Jurkat, Clone E6-1 (cell line): ENCODE data around the gene HDGFL2.

Experiments used
- DNase-seq: peaks from one replicate; pipeline ENCODE4 v3.0.0-alpha.2; 2011; ENCODE audit warnings: low read depth, low spot score
- H3K4me3 ChIP-seq: 2 replicates; pipeline ENCODE4 v1.5.1; 2011; ENCODE audit warnings: mild to moderate bottlenecking, low read length, control low read depth, moderate library complexity

HDGFL2 gene

GRCh38 chr19:4493104-4493928 is 21.2 kb downstream of the HDGFL2 start:
- no peak overlapping the region for H3K4me3 ChIP-seq
- DNase-seq: no peak

GRCh38 chr19:4493929-4494690 is 22.0 kb downstream of the HDGFL2 start:
- no peak overlapping the region for H3K4me3 ChIP-seq
- DNase-seq: no peak

DNA sequence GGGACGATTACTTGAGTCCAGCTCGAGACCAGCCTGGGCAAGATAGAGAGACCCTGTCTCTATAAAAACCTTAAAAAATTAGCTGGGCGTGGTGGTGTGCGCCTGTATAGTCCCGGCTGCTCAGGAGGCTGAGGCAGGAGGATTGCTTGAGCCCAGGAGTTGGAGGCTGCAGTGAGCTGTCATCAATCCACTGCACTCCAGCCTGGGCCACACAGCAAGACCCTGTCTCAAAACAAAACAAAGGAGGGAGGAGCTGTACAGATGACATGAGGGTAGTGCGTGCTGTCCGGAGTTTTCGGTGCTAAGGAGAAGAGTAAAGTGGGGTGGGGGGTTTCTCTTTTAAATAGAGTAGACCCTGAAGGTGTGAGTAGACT is 22.6 kb downstream of the HDGFL2 start:
- no peak overlapping the region for H3K4me3 ChIP-seq
- DNase-seq: no peak

DNA sequence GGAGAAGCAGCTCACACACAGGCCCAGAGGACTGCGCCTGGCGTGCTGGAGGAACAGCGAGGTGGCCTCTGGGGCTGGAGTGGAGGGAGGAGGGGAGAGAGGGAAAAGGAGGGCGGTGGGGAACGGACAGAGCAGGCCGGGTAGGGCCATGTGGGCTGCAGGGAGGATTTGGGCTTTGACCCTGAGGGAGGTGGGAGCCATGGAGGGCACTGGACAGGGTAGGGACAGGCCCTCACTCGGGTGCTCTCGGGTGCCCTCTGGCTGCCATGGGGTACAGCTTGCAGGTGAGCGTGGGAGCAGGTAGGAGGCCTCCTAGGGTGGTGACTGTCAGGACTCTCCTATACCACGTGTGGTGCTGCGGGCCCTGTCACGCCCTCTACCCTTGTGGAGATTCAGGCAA is 23.4 kb downstream of the HDGFL2 start:
- H3K4me3 ChIP-seq: no peak overlapping the region
- no peak for DNase-seq

- no peak for DNase-seq
- H3K4me3 ChIP-seq: no peak overlapping the region
Measured at GRCh38 chr19:4496304-4496703, 24.2 kb downstream of the HDGFL2 start.

GRCh38 chr19:4497770-4498389 is 25.8 kb downstream of the HDGFL2 start:
- no peak for DNase-seq
- no peak overlapping the region for H3K4me3 ChIP-seq

DNA sequence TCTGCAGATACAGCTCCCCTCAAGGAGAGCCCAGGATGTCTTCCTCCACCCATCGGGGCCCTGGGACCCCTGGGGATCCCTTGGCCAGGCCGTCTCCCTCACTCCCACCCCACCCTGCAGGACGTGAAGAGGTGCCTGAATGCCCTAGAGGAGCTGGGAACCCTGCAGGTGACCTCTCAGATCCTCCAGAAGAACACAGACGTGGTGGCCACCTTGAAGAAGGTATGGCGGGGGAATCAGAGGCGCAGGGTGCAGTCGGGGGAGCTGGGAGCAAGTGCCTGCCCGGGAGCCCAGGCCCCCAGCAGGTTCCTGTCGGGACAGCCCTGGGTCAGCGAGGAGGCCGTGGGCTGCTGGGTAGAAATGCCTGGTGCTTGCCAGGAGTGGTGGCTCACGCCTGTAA is 26.6 kb downstream of the HDGFL2 start:
- no peak for DNase-seq
- H3K4me3 ChIP-seq: no peak overlapping the region

- no peak overlapping the region for H3K4me3 ChIP-seq
- no peak for DNase-seq
Measured at GRCh38 chr19:4499318-4499717, 27.2 kb downstream of the HDGFL2 start.

DNA sequence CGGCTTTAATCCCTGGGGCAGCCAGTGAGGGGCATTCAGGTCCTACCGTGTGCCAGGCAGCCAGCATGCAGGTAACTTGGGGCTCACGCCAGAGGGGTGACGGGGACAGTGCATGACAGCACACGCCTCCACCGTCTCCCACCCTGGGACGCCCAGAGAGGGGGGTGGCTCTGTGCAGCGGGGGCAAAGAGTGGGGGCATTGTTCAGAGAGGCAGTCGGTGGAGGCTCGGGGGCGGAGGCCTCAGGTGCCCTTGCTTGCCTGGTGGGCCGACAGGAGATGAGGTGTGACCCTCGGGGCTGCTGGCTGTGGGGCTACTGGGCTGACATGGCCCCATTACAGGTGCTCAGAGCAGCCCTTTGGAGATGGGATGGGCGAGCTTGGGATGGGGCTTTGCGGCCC is 27.8 kb downstream of the HDGFL2 start:
- no peak for DNase-seq
- H3K4me3 ChIP-seq: no peak overlapping the region

DNA sequence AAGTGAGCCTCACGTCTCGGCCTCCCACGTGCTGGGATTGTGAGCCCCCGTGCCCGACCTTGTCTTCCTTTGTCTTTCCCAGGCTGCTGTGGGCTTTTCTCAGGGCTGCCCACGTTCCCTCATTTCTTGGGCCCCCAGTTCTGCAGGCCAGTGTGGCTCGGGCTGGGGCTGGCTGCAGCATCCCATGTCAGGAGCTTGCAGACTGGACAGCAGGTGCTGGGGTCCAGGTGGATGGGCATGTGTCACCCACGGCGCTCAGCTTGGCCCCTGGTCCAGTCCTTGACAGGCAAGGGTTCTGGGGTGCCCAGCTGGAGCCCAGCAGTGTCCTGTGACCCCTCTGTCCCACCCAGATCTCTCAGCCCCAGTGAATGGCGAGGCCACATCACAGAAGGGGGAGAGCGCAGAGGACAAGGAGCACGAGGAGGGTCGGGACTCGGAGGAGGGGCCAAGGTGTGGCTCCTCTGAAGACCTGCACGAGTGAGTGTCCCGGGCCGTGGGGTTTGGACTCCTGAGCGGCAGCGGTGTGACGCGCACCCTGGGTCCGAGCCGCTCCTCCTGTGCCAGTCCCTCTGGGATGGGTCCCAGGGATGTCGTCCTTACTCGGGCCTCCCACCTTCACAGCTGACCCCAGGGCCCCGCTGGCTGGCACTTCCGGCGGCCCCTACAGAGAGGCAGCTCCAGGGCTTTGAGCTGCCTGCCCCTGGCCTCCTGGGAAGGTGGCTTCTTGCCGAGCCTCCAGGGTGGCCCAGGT is 28.9 kb downstream of the HDGFL2 start:
- no peak overlapping the region for H3K4me3 ChIP-seq
- DNase-seq: no peak

- DNase-seq: no peak
- H3K4me3 ChIP-seq: no peak overlapping the region
Measured at GRCh38 chr19:4501691-4502090, 29.6 kb downstream of the HDGFL2 start.

DNA sequence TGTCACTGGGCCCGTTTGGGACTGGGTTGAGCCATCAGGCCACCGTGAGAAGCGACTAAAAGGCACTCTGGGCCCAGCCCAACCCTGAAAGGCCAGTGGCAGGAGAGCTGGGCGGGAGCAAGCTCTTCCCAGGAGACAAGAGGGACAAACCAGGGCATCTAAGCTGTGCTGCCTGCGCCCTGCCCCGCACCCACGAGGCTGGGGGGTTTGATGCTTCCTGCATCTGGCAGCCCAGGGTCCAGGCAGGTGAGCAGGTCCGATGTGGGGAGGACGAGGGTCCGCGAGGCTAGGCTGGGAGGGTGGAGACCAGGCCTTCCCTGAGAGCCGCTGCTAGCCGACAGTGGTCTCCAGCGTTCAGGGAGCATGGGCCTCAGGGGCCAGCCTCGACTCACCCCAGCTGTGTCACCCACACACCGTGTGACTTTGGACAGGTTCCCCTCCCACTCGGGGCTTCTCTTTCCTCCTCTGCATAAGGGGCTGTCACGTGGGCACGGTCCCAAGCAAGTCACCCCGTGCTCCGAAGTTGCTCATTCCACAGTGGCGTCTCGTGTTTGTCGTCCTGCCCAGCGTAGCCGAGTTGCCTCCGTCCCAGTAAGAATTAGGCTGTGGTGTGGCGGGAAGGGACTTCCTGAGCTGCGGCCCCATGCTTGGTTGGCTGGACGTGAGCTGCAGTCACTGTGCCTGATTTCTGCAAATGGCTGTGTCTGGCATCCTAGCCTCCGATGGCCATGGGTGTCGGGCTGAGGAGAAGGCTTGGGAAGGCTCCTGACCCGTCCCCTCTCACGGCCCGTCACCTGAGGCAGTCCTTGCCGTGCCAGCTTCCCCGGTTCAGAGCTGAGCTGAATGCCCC is 30.4 kb downstream of the HDGFL2 start:
- no peak overlapping the region for H3K4me3 ChIP-seq
- DNase-seq: no peak

DNA sequence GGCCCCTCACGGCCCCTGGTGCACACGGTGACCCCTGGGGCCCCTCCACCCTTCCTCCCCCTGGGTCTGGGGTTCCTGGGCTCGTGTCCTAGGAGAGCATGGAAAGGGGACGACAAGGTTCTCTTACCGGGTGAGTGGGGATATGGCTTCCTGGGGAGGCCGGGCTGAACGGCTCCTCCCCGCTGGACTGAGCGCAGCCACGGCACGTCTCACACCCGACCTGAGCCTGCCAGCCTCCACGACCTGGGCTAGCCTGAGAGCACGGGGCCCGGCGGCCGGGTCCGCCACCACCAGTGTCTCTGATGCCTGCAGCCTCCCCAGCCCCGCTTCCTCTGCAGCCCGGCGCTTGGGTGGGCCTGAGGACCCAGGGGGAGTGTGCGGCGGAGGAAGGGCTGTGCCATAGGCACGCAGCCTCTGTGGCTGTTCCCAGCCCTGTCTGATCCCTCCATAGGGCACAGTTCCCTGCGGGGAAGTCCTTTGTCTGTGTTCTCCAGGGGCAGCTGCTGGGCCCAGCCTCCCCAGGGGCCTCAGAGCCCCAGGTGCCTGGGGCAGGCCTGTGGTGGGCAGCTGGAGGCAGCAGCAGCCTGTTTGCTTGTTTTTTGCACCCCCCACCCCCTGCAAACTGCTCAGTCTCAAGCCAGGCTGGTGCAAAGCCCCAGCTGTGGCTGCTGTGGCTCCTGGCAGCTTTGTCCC is 31.2 kb downstream of the HDGFL2 start:
- no peak for DNase-seq
- no peak overlapping the region for H3K4me3 ChIP-seq

DNA sequence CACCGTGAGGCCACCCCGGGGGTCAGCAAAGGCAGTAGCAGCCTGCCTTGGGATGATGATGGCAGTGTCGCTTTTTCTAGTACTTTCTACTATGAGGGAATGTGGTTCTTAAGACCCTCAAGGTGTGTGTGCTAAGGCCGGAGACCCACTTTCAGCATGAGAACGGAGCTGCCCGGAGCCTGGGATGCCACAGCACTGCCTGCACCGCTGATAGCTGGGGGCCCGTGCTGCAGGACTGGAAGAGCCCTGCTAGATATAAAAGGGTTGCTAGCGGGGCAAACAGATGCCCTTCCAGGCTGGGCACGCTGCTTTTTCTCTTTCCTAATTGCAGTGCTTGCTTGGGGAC is 31.7 kb downstream of the HDGFL2 start:
- no peak overlapping the region for H3K4me3 ChIP-seq
- no peak for DNase-seq

DNA sequence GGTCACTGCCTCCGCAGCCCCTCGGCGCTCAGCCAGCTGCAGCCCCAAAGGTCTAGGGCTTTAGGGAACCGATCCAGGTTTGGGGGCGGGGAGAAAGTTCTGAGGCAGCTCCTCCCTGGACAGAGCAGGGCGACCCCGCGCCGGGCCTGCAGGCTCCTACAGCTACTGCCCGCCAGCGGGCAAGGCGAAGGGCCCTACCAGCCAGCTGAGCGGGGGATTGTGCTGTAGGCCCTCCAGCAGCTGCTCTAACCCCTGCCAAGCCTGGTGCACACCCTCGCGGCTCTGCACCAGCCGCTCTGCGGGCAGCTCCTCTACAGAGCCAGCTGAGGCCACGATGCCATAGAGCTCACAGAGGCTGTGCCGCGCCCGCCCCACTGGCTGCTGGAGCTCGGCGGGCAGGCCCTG is 32.2 kb downstream of the HDGFL2 start:
- DNase-seq: no peak
- H3K4me3 ChIP-seq: no peak overlapping the region

GRCh38 chr19:4504891-4505569 is 32.9 kb downstream of the HDGFL2 start:
- H3K4me3 ChIP-seq: no peak overlapping the region
- DNase-seq: no peak

- no peak for DNase-seq
- H3K4me3 ChIP-seq: no peak overlapping the region
Measured at GRCh38 chr19:4505570-4506448, 33.7 kb downstream of the HDGFL2 start.
